GM12874 (cell line): Measurements from ENCODE around the gene MSI2.

Source experiments
- CTCF ChIP-seq: IDR thresholded peaks from 2 replicates; pipeline ENCODE4 v1.5.1; 2011; ENCODE audit warnings: low read depth, mild to moderate bottlenecking, control low read depth, low read length, moderate library complexity; ENCODE audit not compliant: insufficient read depth

MSI2 gene

GRCh38 chr17:57515662-57516211, 259.4 kb downstream of the MSI2 start:
- TF ChIP-seq CTCF, result no peak

- no peak for TF ChIP-seq CTCF
These were observed 260.2 kb downstream of the MSI2 start for GRCh38 chr17:57516290-57517230.

- no peak for TF ChIP-seq CTCF
These were observed 260.9 kb downstream of the MSI2 start for GRCh38 chr17:57517273-57517631.

GRCh38 chr17:57517632-57518456, 261.5 kb downstream of the MSI2 start:
- no peak for TF ChIP-seq CTCF

- no peak for TF ChIP-seq CTCF
These were observed 262.6 kb downstream of the MSI2 start for GRCh38 chr17:57518587-57519581.

- no peak for TF ChIP-seq CTCF
These were observed 263.5 kb downstream of the MSI2 start for GRCh38 chr17:57519800-57520199.
